Caco-2 (cell line): ENCODE results near the gene ZNF644. TPM values are rescaled to one million over a fixed set of nuclear protein-coding genes. Genes with fewer than 3 reads are reported as not detected.
"Not testable (repeated sequence)": the region's sequence is repeated elsewhere in the genome, so short reads cannot be mapped to it uniquely, and the experiment has no call there.

ENCODE experiments used
- BruUV-seq: library from RNA; stranded (reverse); fragments of 400-500 nt; replicated peaks from 2 replicates; lab custom pipeline; 2021; lab: Mats Ljungman, UMichigan
- CTCF ChIA-PET: fragments of 300-600 bp; sonication (Branson Sonifier 250); formaldehyde crosslinking; loops from one replicate; lab custom pipeline; 2022; ENCODE audit warnings: antibody characterized with exemption; lab: Charles Lee
- POLR2A ChIA-PET: fragments of 300-600 bp; sonication (Branson Sonifier 250); formaldehyde crosslinking; loops from one replicate; lab custom pipeline; 2022; ENCODE audit warnings: antibody characterized with exemption; lab: Charles Lee
- DNase-seq, 2 experiments: peaks; one replicate each; pipeline versions ENCODE4 v3.0.0 to v3.0.0-alpha.2; 2020 to 2022
- H3K27me3 ChIP-seq: replicated peaks from 2 replicates; pipeline ENCODE4 v1.6.0; 2011; ENCODE audit warnings: low read length; ENCODE audit not compliant: control insufficient read depth, insufficient read depth
- H3K36me3 ChIP-seq: 2 replicates; pipeline ENCODE4 v1.5.1; 2011; ENCODE audit warnings: low read length; ENCODE audit not compliant: control insufficient read depth, insufficient read depth
- H3K4me1 ChIP-seq: fragments of 250-450 bp; sonication (Bioruptor Pico); 2 replicates; pipeline ENCODE4 v1.5.1; 2020; ENCODE audit warnings: mild to moderate bottlenecking
- H3K4me3 ChIP-seq: 2 replicates; pipeline ENCODE4 v1.5.1; 2011; ENCODE audit warnings: low read depth, mild to moderate bottlenecking, control low read depth, low read length
- H3K9me3 ChIP-seq: fragments of 250-450 bp; sonication (Bioruptor Pico); 2 replicates; pipeline ENCODE4 v1.5.1; 2020; ENCODE audit warnings: mild to moderate bottlenecking, moderate library complexity
- H3K27ac Mint-ChIP-seq: one replicate; pipeline ENCODE4 v1.8.0; 2022; ENCODE audit warnings: mixed read lengths; ENCODE audit not compliant: unreplicated experiment
- H3K27me3 Mint-ChIP-seq: one replicate; pipeline ENCODE4 v1.8.0; 2022; ENCODE audit warnings: mixed read lengths; ENCODE audit not compliant: insufficient read depth, unreplicated experiment
- H3K36me3 Mint-ChIP-seq: one replicate; pipeline ENCODE4 v1.8.0; 2022; ENCODE audit warnings: mild to moderate bottlenecking, mixed read lengths; ENCODE audit not compliant: insufficient read depth, unreplicated experiment
- H3K4me1 Mint-ChIP-seq: one replicate; pipeline ENCODE4 v1.8.0; 2022; ENCODE audit warnings: low read depth, mixed read lengths; ENCODE audit not compliant: unreplicated experiment
- H3K4me3 Mint-ChIP-seq: one replicate; pipeline ENCODE4 v1.8.0; 2022; ENCODE audit warnings: mild to moderate bottlenecking, moderate library complexity, mixed read lengths; ENCODE audit not compliant: unreplicated experiment
- H3K9me3 Mint-ChIP-seq: one replicate; pipeline ENCODE4 v1.8.0; 2022; ENCODE audit warnings: mixed read lengths; ENCODE audit not compliant: unreplicated experiment
- CTCF ChIP-seq, 2 experiments: fragments of 200-600 bp in 1 of 2; IDR thresholded peaks; 1 replicate in 1 of 2; 2 replicates in 1 of 2; pipeline versions ENCODE4 v1.5.1 to v1.8.0; 2011 to 2022; ENCODE audit warnings: antibody characterized with exemption in 1 of 2, control low read depth in 1 of 2, inconsistent platforms in 1 of 2, low read depth in 1 of 2, low read length in 1 of 2, mild to moderate bottlenecking in 1 of 2, moderate library complexity in 1 of 2; ENCODE audit not compliant: insufficient read depth in 1 of 2, severe bottlenecking in 1 of 2, unreplicated experiment in 1 of 2
- intact Hi-C: fragments of 100-400 bp; cut with micrococcal nuclease; formaldehyde crosslinking; loops from one replicate; pipeline ENCODE4 v1.10.0; 2022; ENCODE audit not compliant: unreplicated experiment
- total RNA-seq: library from RNA; stranded (reverse); gene quantifications from 2 replicates; pipeline ENCODE4 v1.2.3, GENCODE V29; 2022

ZNF644 gene
- total RNA-seq, 1 experiment from 2014 or later: 32.5 TPM

- Histone ChIP-seq H3K36me3 (no peaks in the 10 kb centered on the region), H3K4me1 (no peaks in the 10 kb centered on the region), H3K4me3 (no peak overlapping the region), H3K27me3 (no peaks in the 10 kb centered on the region), H3K9me3 (no peaks in the 10 kb centered on the region)
- no peak overlapping the region for H3K27ac Mint-ChIP-seq
- no peaks in the 10 kb centered on the region for H3K4me1 Mint-ChIP-seq
- no TSS peak for BruUV-seq
- peaks cover 28% of the 10 kb centered on the region for H3K36me3 Mint-ChIP-seq
- no peak for TF ChIP-seq CTCF (IDR thresholded peaks at IDR 0.05; ENCODE audit: insufficient read depth in 1 of 2, low read depth in 1 of 2, low read length in 1 of 2, severe bottlenecking in 1 of 2, unreplicated experiment in 1 of 2)
- intact Hi-C loops: no loop called here
- H3K4me3 Mint-ChIP-seq: no peak overlapping the region
- no peak for DNase-seq
- no peaks in the 10 kb centered on the region for H3K9me3 Mint-ChIP-seq
- H3K27me3 Mint-ChIP-seq: no peaks in the 10 kb centered on the region
- POLR2A ChIA-PET: no interaction called here
- CTCF ChIA-PET: no interaction called here
Measured at GRCh38 chr1:90899263-90899662, 122.6 kb downstream of the ZNF644 start.

GRCh38 chr1:90893679-90894078 lies 128.2 kb downstream of the ZNF644 start:
- H3K4me3 Mint-ChIP-seq, POLR2A ChIA-PET, H3K27me3 ChIP-seq, H3K36me3 ChIP-seq, CTCF ChIA-PET, H3K4me1 Mint-ChIP-seq, DNase-seq, BruUV-seq, H3K27ac Mint-ChIP-seq, H3K4me3 ChIP-seq, intact Hi-C loops, H3K9me3 ChIP-seq, H3K9me3 Mint-ChIP-seq, H3K27me3 Mint-ChIP-seq, H3K4me1 ChIP-seq: not testable (repeated sequence)
- peaks cover 25% of the 10 kb centered on the region for H3K36me3 Mint-ChIP-seq

GRCh38 chr1:90892884-90893283 lies 129.0 kb downstream of the ZNF644 start:
- H3K9me3 ChIP-seq, H3K4me3 ChIP-seq, H3K4me3 Mint-ChIP-seq, H3K36me3 ChIP-seq, BruUV-seq, H3K27me3 Mint-ChIP-seq, POLR2A ChIA-PET, intact Hi-C loops, H3K27me3 ChIP-seq, H3K4me1 Mint-ChIP-seq, DNase-seq, H3K9me3 Mint-ChIP-seq, H3K4me1 ChIP-seq, CTCF ChIA-PET: not testable (repeated sequence)
- H3K36me3 Mint-ChIP-seq: peaks cover 24% of the 10 kb centered on the region
- H3K27ac Mint-ChIP-seq: peak overlapping the region; percentile 45

GRCh38 chr1:90892196-90892595 lies 129.6 kb downstream of the ZNF644 start:
- H3K36me3 ChIP-seq, H3K4me1 Mint-ChIP-seq, BruUV-seq, H3K4me1 ChIP-seq, H3K9me3 ChIP-seq, H3K27me3 ChIP-seq, H3K27me3 Mint-ChIP-seq, H3K9me3 Mint-ChIP-seq, intact Hi-C loops, DNase-seq, CTCF ChIA-PET, H3K4me3 ChIP-seq, H3K4me3 Mint-ChIP-seq, POLR2A ChIA-PET: not testable (repeated sequence)
- Mint-ChIP-seq H3K36me3 (peaks cover 19% of the 10 kb centered on the region), H3K27ac (peak overlapping the region; percentile 45)

GRCh38 chr1:90891756-90892155 lies 130.1 kb downstream of the ZNF644 start:
- peaks cover 22% of the 10 kb centered on the region for H3K36me3 Mint-ChIP-seq
- H3K27me3 ChIP-seq, H3K27ac Mint-ChIP-seq, BruUV-seq, CTCF ChIA-PET, H3K36me3 ChIP-seq, H3K4me3 Mint-ChIP-seq, H3K4me3 ChIP-seq, POLR2A ChIA-PET, H3K4me1 ChIP-seq, H3K9me3 ChIP-seq, H3K9me3 Mint-ChIP-seq, H3K27me3 Mint-ChIP-seq, intact Hi-C loops, H3K4me1 Mint-ChIP-seq, DNase-seq: not testable (repeated sequence)
